Stimulated activated CD4-positive, alpha-beta T cell treated with anti-CD3 and anti-CD28 coated beads, Interleukin-15, amount 100 ng/mL, for 1 hour (primary cell): Measurements from ENCODE around the gene UTS2R.

Experiments used
- DNase-seq, 2 donors: peaks; one replicate each; pipeline ENCODE4 v3.0.0-alpha.2; 2020; ENCODE audit warnings: low read depth in 1 of 2, low spot score in 1 of 2

Gene UTS2R

GRCh38 chr17:82371333-82372248 is at the start of gene UTS2R:
Gene UTS2R, plus strand, starts transcription at chr17:82371765. Its CDS starts 2,560 bp downstream, at chr17:82374325.
- no peak for DNase-seq

DNA sequence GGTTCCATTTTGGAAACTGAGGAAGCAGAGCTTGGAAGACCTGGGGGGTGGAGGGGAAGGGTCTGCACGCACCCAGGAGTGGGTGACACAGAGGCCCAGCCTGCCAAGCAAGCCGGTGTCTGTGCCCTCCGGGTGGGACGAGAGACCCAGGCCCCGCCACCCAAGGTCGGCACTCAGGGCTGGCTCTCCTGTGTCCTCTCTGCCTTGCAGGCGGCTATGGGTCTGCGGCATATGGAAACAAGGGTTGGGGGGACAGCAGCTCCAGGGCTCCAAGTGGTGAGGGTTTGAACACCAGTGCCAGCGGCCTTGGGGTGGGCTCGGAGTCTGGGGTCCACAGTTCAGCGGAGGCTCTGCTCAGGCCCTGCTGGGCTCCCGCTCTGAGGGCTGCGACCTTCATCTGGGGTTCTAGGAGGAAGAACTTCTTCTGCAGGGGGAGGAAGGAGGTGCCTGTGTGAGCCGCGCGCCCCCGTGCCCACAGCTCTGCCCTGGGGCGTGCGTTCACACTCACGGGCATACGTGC is 49.6 kb upstream of the UTS2R start:
- DNase-seq, result no peak

GRCh38 chr17:82322526-82323453 is 48.8 kb upstream of the UTS2R start:
- DNase-seq, result no peak

- DNase-seq, result no peak
Observed at GRCh38 chr17:82323514-82324234, 47.9 kb upstream of the UTS2R start.

GRCh38 chr17:82324566-82325285 is 46.8 kb upstream of the UTS2R start:
- DNase-seq, result no peak

DNA sequence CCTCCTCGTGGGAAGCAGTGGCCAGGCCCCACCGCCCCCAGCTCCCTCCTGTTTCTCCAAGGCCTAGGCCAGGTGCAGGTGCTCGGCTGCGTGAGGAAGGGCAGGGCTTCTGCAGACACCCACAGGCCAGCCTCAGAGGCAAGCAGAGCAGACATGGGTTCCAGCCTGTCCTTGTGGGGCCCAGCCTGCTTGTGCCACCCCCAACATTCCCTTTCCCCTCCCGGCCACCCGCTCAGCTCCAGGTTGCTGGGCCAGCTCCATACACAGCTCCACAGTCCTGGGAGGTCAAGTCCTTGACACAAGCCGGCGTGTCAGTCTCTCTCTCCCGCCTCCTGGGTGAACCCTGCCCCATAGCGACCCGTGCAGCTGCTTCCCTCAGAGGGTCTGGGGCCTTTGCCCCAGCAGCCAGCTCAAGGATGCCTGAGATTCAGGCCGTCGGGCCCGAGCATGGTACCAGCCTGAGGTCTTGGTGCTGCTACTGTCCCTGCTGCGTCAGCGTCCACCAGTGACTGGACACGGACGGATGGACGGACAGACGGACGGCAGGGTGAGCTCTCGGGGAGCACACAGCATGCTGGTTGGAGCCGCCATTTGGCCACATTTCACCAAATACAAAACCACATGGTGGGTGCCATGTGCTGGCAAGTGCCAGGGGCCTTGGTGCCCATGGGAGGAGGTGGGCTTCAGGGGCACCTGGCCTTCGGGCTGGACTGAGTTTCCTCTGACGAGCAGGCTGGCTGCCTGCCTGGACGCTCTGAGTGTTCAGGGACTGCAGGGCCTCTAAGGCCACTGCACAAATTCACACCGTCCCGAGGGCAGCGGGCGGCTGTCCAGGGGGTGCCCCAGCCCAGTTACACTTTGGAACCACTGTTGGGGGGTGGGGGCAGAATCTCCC is 46.0 kb upstream of the UTS2R start:
- DNase-seq, result no peak

DNA sequence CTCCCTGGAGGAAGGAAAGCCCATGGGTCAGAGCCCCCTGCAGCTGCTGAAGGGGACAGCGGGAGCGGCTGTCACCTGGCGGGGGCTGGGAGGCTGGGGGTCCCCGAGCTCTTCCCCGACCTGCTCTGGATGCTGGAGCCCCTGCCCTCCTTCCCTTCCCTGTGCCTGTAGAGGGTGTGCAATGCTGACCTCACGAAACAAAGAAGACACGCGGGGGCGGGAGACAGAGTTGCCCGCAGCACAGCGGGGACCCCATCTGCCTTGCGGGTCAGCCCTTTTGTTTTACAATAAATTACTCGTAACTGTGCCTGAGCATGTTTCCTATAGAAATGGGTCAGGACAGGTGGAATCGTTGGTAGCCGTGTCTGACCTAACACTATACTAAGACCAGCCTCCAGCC is 44.3 kb upstream of the UTS2R start:
- no peak for DNase-seq

GRCh38 chr17:82327757-82328140 is 43.8 kb upstream of the UTS2R start:
- no peak for DNase-seq

GRCh38 chr17:82328141-82328993 is 43.2 kb upstream of the UTS2R start:
- DNase-seq, result no peak

- no peak for DNase-seq
Observed at GRCh38 chr17:82328994-82329507, 42.5 kb upstream of the UTS2R start.

- no peak for DNase-seq
Observed at GRCh38 chr17:82329683-82330321, 41.8 kb upstream of the UTS2R start.

GRCh38 chr17:82330322-82331239 is 41.0 kb upstream of the UTS2R start:
- no peak for DNase-seq

DNA sequence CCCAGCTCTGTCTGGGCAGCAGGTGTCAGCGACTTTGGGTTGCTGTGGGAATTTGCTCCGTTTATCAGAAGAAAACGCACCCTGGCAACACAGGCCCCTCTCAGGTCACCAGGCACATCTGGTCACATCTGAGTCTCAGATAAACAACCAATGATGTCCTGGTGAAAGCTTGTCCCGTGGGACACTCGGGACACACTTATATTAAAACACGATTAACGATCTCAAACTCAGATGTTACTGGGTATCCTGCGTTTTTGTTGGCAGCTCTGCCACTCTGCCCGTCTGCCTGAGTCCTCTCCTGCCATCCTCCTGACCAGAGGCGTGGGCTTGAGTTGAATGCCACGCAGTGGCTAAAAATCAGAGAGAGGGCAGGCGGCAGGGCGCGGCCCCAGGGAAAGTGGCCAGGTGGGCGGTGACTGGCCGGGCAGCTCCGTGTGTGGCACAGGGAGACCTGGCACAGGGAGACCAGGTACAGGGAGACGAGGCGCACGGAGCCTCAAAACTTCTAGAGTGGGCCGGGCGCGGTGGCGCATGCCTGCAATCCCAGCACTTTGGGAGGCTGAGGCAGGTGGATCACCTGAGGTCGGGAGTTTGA is 40.1 kb upstream of the UTS2R start:
- no peak for DNase-seq

DNA sequence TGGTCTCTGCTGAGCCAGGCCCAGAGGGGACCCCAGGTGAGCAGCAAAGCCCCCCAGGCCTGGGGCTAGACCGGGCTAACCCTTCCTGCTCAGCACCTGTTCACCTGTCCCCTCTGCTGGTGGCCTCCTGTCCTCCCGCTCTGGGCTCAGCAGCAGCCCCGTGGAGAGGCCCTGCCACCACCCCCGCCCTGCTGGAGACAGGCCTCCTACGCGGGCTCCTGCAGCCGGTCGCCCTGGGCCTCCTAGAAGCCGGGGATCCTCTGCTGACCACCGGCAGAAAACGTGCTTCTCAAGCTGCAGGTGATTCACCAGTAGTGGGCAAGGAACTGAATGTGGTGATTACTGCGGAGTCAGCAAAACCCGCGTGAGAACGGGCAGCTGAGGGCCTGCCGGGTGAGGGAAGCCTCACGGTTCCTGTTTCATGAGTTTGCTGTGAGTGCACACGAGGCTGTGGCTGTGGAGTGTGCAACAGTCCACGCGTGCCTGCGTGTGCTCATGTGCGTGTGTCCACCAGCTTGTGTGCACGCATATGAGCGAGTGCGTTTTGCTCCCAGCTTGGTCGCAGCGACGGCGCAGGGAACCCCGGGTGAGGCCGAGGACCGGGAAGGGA is 38.8 kb upstream of the UTS2R start:
- DNase-seq, result no peak

GRCh38 chr17:82333279-82334171 is 38.0 kb upstream of the UTS2R start, which contains the start of gene SECTM1:
Gene SECTM1, minus strand, starts transcription at chr17:82333766. Its CDS starts 6,526 bp downstream, at chr17:82327240.
- DNase-seq, result no peak
